Measurements from ENCODE around the gene PTPRN.

The PTPRN gene

GRCh38 chr2:219285373-219285735 lies 23.8 kb downstream of the PTPRN start:
- H3K4me3 ChIP-seq (ENCODE audit: low read length), result no peak overlapping the region
- H3K27me3 ChIP-seq (ENCODE audit: control insufficient read depth, low read length), result no peaks in the 10 kb centered on the region
- H3K9me2 ChIP-seq (replicated peaks; ENCODE audit: control insufficient read depth, low read length), result no peaks in the 10 kb centered on the region
- H3K4me2 ChIP-seq (ENCODE audit: low read length), result no peak overlapping the region
- H3K4me1 ChIP-seq (ENCODE audit: control insufficient read depth, low read length), result peaks cover 4% of the 10 kb centered on the region
- no peaks in the 10 kb centered on the region for H3K79me2 ChIP-seq (ENCODE audit: control insufficient read depth, low read length)
- no peaks in the 10 kb centered on the region for H3F3A ChIP-seq (ENCODE audit: control insufficient read depth, insufficient read depth)
- no peaks in the 10 kb centered on the region for H4K20me1 ChIP-seq (ENCODE audit: control insufficient read depth, insufficient read depth, low read depth, low read length)
- no peak overlapping the region for H3K27ac ChIP-seq (ENCODE audit: low read depth, low read length)
- peaks cover 30% of the 10 kb centered on the region for H3K36me3 ChIP-seq (ENCODE audit: control insufficient read depth, low read length)
- TF ChIP-seq EZH2phosphoT487 (IDR thresholded peaks at IDR 0.05; ENCODE audit: borderline replicate concordance, low read length) (no peak), CTCF (IDR thresholded peaks at IDR 0.05; ENCODE audit: low read depth, low read length, poor library complexity, severe bottlenecking) (no peak)
- no peaks in the 10 kb centered on the region for H3K9me3 ChIP-seq (ENCODE audit: control insufficient read depth, insufficient read depth, low read length)

GRCh38 chr2:219284501-219285372 lies 24.5 kb downstream of the PTPRN start:
- Histone ChIP-seq H3K4me3 (ENCODE audit: low read length) (no peak overlapping the region), H3K9me3 (ENCODE audit: control insufficient read depth, insufficient read depth, low read length) (no peaks in the 10 kb centered on the region), H3K79me2 (ENCODE audit: control insufficient read depth, low read length) (0 out of 2 replicates have a peak, but pooled peaks cover 3% of the 10 kb centered on the region), H3K4me2 (ENCODE audit: low read length) (no peak overlapping the region), H3K36me3 (ENCODE audit: control insufficient read depth, low read length) (peaks cover 33% of the 10 kb centered on the region), H3F3A (ENCODE audit: control insufficient read depth, insufficient read depth) (no peaks in the 10 kb centered on the region), H3K4me1 (ENCODE audit: control insufficient read depth, low read length) (peaks cover 10% of the 10 kb centered on the region), H3K27me3 (ENCODE audit: control insufficient read depth, low read length) (no peaks in the 10 kb centered on the region), H3K9me2 (replicated peaks; ENCODE audit: control insufficient read depth, low read length) (no peaks in the 10 kb centered on the region), H4K20me1 (ENCODE audit: control insufficient read depth, insufficient read depth, low read depth, low read length) (no peaks in the 10 kb centered on the region), H3K27ac (ENCODE audit: low read depth, low read length) (no peak overlapping the region)
- TF ChIP-seq EZH2phosphoT487 (IDR thresholded peaks at IDR 0.05; ENCODE audit: borderline replicate concordance, low read length), result no peak
- TF ChIP-seq CTCF (IDR thresholded peaks at IDR 0.05; ENCODE audit: low read depth, low read length, poor library complexity, severe bottlenecking), result no peak

DNA sequence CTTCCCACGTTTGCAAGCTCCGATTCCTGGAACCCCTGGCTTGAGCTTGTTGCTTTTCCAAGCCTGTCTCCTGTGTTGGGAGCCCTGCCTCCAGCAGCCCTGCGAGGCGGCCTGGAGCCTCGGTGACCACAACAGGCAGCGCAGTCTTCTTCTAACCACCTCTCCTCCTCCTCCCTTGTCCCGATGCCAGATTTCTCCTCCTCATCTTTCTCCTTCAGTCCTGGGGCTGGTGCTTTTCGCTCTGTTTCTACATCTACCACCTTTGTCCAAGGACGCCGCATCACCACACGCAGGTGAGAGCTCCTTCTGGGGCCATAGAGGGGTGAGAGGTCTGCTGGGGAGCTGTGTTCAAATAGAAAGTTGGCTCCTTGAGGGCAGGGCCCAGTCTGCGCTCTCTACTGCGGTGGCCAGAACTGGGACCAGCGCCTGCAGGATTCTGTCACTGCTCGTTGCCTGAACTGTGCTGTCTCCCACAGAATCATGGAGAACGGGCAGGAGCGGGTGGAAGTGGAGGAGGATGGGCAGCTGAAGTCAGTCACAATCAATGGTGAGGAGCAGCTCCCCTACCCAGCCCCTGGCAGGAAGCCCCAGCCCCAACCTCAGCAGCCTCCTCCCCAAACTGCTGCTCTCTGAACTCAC lies 26.1 kb downstream of the PTPRN start:
- Histone ChIP-seq H3F3A (ENCODE audit: control insufficient read depth, insufficient read depth) (peaks cover 8% of the 10 kb centered on the region), H3K27ac (ENCODE audit: low read depth, low read length) (no peak overlapping the region), H3K4me3 (ENCODE audit: low read length) (no peak overlapping the region), H3K79me2 (ENCODE audit: control insufficient read depth, low read length) (0 out of 2 replicates have a peak, but pooled peaks cover 3% of the 10 kb centered on the region), H3K27me3 (ENCODE audit: control insufficient read depth, low read length) (no peaks in the 10 kb centered on the region), H3K4me1 (ENCODE audit: control insufficient read depth, low read length) (peaks cover 23% of the 10 kb centered on the region), H3K4me2 (ENCODE audit: low read length) (no peak overlapping the region), H3K9me2 (replicated peaks; ENCODE audit: control insufficient read depth, low read length) (no peaks in the 10 kb centered on the region), H3K9me3 (ENCODE audit: control insufficient read depth, insufficient read depth, low read length) (no peaks in the 10 kb centered on the region), H4K20me1 (ENCODE audit: control insufficient read depth, insufficient read depth, low read depth, low read length) (no peaks in the 10 kb centered on the region), H3K36me3 (ENCODE audit: control insufficient read depth, low read length) (peaks cover 33% of the 10 kb centered on the region)
- TF ChIP-seq EZH2phosphoT487 (IDR thresholded peaks at IDR 0.05; ENCODE audit: borderline replicate concordance, low read length) (no peak), CTCF (IDR thresholded peaks at IDR 0.05; ENCODE audit: low read depth, low read length, poor library complexity, severe bottlenecking) (no peak)
